ENCODE results near the gene KNTC1.
"Not testable (repeated sequence)": the region's sequence is repeated elsewhere in the genome, so short reads cannot be mapped to it uniquely, and the experiment has no call there.

The KNTC1 gene

GRCh38 chr12:122646517-122647217, 119.6 kb downstream of the KNTC1 start:
- no peak for DNase-seq (ENCODE audit: low read depth)

- DNase-seq (ENCODE audit: low read depth): no peak
These were observed 124.6 kb downstream of the KNTC1 start for GRCh38 chr12:122651520-122652224.

GRCh38 chr12:122653291-122653690, 126.2 kb downstream of the KNTC1 start:
- not testable (repeated sequence) for DNase-seq (ENCODE audit: low read depth)

- no peak for DNase-seq (ENCODE audit: low read depth)
These were observed 129.2 kb downstream of the KNTC1 start for GRCh38 chr12:122656298-122656697.

- no peak for DNase-seq (ENCODE audit: low read depth)
These were observed 132.5 kb downstream of the KNTC1 start for GRCh38 chr12:122659579-122659978.

GRCh38 chr12:122661246-122661645, 134.2 kb downstream of the KNTC1 start:
- no peak for DNase-seq (ENCODE audit: low read depth)

GRCh38 chr12:122661938-122662337, 134.9 kb downstream of the KNTC1 start:
- DNase-seq (ENCODE audit: low read depth): no peak

- no peak for DNase-seq (ENCODE audit: low read depth)
These were observed 138.3 kb downstream of the KNTC1 start for GRCh38 chr12:122665349-122665748.

GRCh38 chr12:122665759-122666158, 138.7 kb downstream of the KNTC1 start:
- no peak for DNase-seq (ENCODE audit: low read depth)

- no peak for DNase-seq (ENCODE audit: low read depth)
These were observed 141.2 kb downstream of the KNTC1 start for GRCh38 chr12:122668268-122668667.

- no peak for DNase-seq (ENCODE audit: low read depth)
These were observed 142.5 kb downstream of the KNTC1 start for GRCh38 chr12:122669397-122670070.

- no peak for DNase-seq (ENCODE audit: low read depth)
These were observed 145.5 kb downstream of the KNTC1 start for GRCh38 chr12:122672515-122672914.

Data from non-pigmented ciliary epithelial cell (primary cell).